ENCODE data around the gene NUMBL.

DNA sequence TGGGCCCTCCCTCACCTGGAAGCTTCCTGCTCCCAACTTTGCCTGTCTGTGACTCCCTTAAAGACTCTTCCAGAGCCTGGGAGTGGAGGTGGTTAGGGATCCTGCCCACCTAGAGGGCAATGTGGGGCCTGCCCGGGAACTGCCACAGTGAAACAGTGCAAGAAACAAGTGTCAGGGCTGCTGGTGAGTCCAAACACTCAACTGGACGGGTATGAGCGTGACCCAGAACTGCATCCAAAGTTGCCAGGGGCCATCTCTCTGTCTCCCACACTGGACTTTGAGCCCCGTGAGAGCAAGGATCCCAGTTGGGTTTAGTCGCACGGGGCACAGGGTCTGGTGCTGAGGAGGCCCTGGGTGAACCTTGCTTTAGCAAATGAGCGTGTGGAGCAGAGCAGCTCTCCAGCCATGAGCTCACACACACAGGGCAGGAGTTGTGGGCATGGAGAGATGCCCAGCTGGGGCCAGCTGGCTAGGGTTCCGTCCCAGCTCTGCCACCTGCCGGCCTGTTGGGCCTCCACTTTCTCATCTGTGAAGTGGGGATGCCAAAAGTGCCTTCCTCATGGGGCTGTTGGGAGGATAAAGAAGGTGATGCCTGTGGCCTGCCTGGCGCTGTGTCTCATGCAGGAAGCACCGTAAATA is 2.8 kb upstream of the NUMBL start:
- TF ChIP-seq, protein P1, sequence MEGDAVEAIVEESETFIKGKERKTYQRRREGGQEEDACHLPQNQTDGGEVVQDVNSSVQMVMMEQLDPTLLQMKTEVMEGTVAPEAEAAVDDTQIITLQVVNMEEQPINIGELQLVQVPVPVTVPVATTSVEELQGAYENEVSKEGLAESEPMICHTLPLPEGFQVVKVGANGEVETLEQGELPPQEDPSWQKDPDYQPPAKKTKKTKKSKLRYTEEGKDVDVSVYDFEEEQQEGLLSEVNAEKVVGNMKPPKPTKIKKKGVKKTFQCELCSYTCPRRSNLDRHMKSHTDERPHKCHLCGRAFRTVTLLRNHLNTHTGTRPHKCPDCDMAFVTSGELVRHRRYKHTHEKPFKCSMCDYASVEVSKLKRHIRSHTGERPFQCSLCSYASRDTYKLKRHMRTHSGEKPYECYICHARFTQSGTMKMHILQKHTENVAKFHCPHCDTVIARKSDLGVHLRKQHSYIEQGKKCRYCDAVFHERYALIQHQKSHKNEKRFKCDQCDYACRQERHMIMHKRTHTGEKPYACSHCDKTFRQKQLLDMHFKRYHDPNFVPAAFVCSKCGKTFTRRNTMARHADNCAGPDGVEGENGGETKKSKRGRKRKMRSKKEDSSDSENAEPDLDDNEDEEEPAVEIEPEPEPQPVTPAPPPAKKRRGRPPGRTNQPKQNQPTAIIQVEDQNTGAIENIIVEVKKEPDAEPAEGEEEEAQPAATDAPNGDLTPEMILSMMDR (IDR thresholded peaks at IDR 0.05): no peak
- TF ChIP-seq POLR2A (IDR thresholded peaks at IDR 0.05): no peak
